HG03575 (cell line): Measurements from ENCODE around the gene SYCP2L.
"Not testable (repeated sequence)": the region's sequence is repeated elsewhere in the genome, so short reads cannot be mapped to it uniquely, and the experiment has no call there.

Experiments
- ATAC-seq: cut with Tn5 transposase; IDR thresholded peaks from one replicate; pipeline ENCODE4 v1.9.1; 2021; ENCODE audit not compliant: unreplicated experiment, insufficient number of reproducible peaks, low FRiP score; ENCODE audit errors: extremely low read depth

Gene SYCP2L

GRCh38 chr6:10886691-10887502 is at the start of gene SYCP2L:
TSS of gene SYCP2L (plus strand) at chr6:10887052. CDS start at chr6:10887127, 75 bp downstream.
- ATAC-seq, result no peak

DNA sequence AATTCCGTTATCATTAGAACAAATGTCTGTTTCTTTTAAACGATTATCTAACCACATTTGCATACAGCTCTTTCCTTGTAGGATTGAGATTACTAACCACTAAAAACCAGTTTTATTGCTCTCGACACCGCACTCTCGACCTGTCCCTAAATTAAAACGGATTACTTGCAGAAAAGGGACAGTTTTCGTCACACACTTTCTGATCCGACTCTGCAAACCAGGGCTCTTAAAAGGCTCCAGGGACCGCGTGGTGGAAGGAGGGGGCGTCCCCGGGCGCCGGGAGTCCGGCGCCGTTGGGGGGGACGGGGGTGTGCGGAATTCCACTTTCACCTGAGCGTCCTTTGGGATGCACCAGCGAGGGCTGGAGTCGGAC is 49.2 kb upstream of the SYCP2L start:
- no peak for ATAC-seq

- ATAC-seq, result peak; percentile 49
Measured at GRCh38 chr6:10837995-10838793, 48.7 kb upstream of the SYCP2L start, which contains the start of gene MAK. TSS of gene MAK (minus strand) at chr6:10838539. CDS start at chr6:10830648, 7,891 bp downstream.

- peak; percentile 33 for ATAC-seq
Measured at GRCh38 chr6:10838794-10839333, 48.0 kb upstream of the SYCP2L start.

DNA sequence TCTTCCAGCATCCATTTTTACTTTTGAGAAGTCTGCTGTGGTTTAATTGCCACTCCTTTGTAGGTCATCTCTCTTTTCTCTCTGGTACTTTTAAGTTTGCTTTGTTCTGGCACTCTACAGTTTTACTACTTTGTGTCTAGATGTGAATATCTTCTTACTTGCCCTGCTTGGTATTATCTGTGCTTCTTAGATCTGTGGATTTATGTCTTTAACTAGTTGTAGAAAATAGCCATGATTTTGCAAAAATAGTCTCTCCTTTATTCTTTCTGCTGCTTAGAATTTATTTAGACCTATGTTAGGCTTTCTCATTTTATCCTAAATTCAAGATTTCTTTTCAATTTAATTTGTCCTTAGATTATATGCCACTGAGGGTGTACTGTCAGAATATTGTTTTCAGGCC is 43.3 kb upstream of the SYCP2L start:
- no peak for ATAC-seq

DNA sequence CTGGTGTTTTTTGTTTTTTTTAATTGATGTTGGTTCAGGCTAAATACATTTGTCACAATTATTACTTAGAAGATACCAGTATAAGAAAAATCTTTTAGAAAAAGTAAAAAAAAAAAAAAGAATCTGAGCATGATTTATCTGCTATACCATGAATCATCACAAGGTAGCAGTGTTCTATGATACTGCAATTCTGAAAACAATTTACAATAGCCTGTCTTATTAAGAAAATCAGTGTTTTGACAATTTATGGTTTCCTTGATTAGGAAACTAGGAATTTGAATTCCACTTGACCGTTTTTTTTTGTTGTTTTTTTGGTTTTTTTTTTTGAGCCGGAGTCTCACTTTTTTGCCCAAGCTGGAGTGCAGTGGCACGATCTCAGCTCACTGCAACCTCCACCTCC is 39.2 kb upstream of the SYCP2L start:
- ATAC-seq, result no peak

GRCh38 chr6:10849901-10850300 is 37.0 kb upstream of the SYCP2L start:
- no peak for ATAC-seq

DNA sequence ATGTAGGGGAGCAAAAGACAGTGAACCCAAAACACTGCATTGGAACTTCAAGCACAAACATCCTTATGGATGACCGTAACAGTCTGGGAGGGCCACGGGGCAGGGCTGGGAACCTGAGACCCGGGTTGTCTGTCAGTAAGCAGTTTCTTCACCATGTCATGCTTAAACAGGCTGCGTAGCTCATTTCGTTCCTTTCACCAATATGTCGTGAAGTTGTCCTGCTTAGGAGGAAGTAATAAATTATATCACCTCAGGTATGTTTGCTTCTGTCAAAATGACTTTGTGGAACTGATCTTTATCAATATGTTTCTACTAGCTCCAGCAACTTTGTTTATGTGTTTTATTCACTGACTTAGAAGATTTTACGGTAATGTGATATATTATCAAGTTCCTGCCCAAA is 36.1 kb upstream of the SYCP2L start:
- ATAC-seq, result no peak

DNA sequence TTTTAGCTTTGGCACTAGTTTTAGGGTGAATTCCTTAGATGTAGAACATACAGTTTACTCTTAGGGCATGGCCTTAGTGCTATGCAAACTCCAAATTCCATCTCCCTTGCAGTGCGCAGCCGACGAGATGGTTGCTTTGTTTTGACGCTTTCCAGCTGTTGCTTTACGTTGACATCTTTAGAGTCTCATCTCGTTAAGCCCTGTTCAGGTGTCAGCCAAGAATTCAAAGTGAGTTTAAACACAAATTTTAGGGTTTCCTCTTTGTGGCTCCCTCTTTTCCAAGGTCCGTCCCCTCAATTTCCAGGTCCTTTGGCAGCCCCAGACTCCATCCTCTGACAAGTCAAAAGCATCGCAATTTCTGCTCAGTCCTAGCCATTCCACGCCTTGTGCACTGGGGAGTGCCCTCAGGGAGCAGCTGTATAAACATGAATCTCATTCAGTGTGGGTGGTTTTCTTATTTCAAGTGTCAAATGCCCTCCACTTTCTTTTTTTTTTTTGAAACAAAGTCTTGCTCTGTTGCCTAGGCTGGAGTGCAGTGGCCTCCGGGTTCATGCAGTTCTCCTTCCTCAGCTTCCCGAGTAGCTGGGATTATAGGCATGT is 34.4 kb upstream of the SYCP2L start:
- no peak for ATAC-seq

DNA sequence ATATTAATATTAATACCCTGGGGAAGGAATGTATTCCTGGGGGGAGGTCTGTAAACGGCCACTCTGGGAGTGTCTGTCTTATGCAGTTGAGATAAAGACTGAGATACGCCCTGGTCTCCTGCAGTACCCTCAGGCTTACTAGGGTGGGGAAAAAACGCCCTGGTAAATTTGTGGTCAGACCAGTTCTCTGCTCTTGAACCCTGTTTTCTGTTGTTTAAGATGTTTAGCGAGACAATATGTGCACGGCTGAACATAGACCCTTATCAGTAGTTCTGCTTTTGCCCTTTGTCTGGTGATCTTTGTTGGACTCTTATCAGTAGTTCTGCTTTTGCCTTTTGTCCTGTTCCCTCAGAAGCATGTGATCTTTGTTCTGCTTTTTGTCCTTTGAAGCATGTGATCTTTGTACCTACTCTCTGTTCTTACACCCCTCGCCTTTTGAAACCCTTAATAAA is 33.0 kb upstream of the SYCP2L start:
- ATAC-seq, result not testable (repeated sequence)

DNA sequence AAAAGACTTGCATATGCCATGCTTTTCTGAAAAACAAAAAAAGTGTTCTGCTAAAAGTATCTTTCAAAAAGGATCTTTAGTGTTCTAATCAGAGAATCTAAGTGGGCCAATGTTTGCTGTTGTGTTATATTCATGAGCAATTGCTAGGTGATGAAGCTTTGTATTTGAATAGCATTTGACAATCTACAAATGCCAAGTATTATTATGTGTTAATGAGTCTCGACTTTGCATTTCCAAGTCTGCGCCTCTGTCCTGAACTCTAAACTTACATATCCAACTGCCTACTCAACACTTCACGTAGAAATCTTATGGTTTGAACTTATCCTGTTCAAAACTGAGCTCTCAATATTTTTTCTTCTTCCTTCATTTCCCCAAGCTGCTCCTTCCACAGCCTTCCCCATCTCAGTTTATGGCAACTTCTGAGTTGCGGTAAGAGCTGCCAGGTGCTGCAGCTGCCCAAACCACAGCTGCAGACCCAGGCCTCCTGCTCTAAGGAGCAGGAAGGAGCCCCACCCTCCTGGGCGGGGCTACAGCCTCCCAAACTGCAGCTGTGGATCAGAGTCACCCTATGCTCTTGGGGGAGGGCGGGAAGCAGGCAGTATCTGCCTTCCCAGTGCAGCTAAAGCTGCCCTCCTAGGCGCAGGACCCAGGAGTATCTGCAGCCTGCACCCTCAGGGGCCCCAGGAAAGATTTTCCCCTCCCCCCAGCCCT is 31.8 kb upstream of the SYCP2L start:
- ATAC-seq, result no peak

- no peak for ATAC-seq
Measured at GRCh38 chr6:10857259-10857658, 29.6 kb upstream of the SYCP2L start.

GRCh38 chr6:10861086-10861485 is 25.8 kb upstream of the SYCP2L start:
- no peak for ATAC-seq

DNA sequence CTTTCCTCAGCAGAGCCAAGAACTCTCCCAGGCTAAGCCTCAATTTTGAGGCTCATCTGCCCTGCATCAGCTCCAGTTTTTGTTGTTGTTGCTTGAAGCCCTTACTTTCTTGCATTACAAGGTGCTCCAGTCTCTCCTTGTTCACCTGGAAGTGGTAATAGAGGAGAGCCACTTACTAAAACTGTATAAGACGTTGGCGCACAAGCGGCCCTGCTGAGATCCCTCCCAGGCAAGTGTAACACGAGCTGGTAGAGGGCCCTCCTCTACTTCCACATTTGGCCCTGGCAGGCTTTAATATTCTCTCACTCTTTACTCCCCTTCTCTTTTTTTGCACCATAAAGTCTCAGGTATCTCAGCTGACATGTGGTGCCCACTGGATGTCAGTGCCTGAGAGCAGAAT is 24.5 kb upstream of the SYCP2L start:
- no peak for ATAC-seq

DNA sequence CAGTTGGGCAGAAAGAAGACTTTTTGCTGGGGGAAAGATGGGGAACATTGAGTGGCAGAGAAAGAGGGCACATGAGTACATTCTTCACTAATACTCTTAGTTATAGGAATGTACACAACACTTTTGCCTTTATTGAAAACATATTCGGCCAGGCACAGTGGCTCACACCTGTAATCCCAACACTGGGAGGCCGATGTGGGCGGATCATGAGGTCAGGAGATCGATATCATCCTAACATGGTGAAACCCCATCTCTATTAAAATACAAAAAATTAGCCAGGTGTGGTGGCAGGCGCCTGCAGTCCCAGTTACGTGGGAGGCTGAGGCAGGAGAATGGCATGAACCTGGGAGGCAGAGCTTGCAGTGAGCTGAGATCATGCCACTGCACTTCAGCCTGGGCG is 23.8 kb upstream of the SYCP2L start:
- ATAC-seq, result not testable (repeated sequence)

GRCh38 chr6:10866709-10867108 is 20.1 kb upstream of the SYCP2L start:
- ATAC-seq, result not testable (repeated sequence)

- no peak for ATAC-seq
Measured at GRCh38 chr6:10867952-10868351, 18.9 kb upstream of the SYCP2L start.

DNA sequence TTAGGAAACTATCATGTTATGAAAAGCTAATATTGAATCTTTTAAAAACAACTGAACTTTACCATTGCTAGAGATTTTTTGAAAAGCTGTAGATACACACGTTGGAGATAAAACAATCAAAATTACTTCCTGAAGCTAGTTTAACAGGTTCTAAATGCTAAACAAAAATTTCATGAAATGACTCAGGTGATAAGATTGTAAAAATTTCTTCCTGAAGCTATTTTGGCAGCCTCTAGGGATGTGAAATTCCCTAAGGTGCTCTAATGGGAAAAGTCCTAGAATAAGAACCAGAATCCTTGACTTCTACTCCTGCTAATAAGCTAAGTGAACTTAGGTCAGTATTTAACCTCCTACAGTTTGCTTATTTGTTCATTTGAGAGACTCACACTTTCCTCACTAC is 13.5 kb upstream of the SYCP2L start:
- no peak for ATAC-seq

- no peak for ATAC-seq
Measured at GRCh38 chr6:10874207-10874606, 12.6 kb upstream of the SYCP2L start.
